ENCODE measurements around the gene NACC1.

The NACC1 gene

GRCh38 chr19:13187419-13187818 lies 69.4 kb downstream of the NACC1 start:
- H3K9me2 ChIP-seq (replicated peaks; ENCODE audit: insufficient read depth, low read length): no peaks in the 10 kb centered on the region
- no peak overlapping the region for H3K27ac ChIP-seq (ENCODE audit: low read length)
- no peak overlapping the region for H3K4me2 ChIP-seq (ENCODE audit: low read depth, low read length)
- no peaks in the 10 kb centered on the region for H4K20me1 ChIP-seq (ENCODE audit: insufficient read depth, low read length)
- H3K4me3 ChIP-seq (ENCODE audit: low read length): no peak overlapping the region
- H3K9ac ChIP-seq (ENCODE audit: low read length): no peak overlapping the region
- H3K9me3 ChIP-seq (replicated peaks; ENCODE audit: insufficient read depth, low read length): no peaks in the 10 kb centered on the region
- no peak overlapping the region for H2AFZ ChIP-seq (ENCODE audit: low read length)
- no peaks in the 10 kb centered on the region for H3K79me2 ChIP-seq (ENCODE audit: low read length)
- H3K36me3 ChIP-seq (replicated peaks; ENCODE audit: insufficient read depth, low read length): no peaks in the 10 kb centered on the region
- no peak for DNase-seq
- H3K4me1 ChIP-seq (ENCODE audit: low read length): no peaks in the 10 kb centered on the region
- H3K27me3 ChIP-seq (replicated peaks; ENCODE audit: insufficient read depth, low read length): peaks cover 62% of the 10 kb centered on the region
- no peak for TF ChIP-seq EZH2 (optimal IDR thresholded peaks at IDR 0.05; ENCODE audit: low read depth, low read length)
- TF ChIP-seq EZH2phosphoT487 (IDR thresholded peaks at IDR 0.05; ENCODE audit: low read length): no peak
- TF ChIP-seq CTCF (IDR thresholded peaks at IDR 0.05; ENCODE audit: low read length): no peak
- no peaks in the 10 kb centered on the region for H3F3A ChIP-seq (ENCODE audit: insufficient read depth, low read length)

GRCh38 chr19:13189600-13189999 lies 71.5 kb downstream of the NACC1 start:
- Histone ChIP-seq H3K4me1 (ENCODE audit: low read length) (no peaks in the 10 kb centered on the region), H3F3A (ENCODE audit: insufficient read depth, low read length) (no peaks in the 10 kb centered on the region), H3K9me3 (replicated peaks; ENCODE audit: insufficient read depth, low read length) (no peaks in the 10 kb centered on the region), H3K27me3 (replicated peaks; ENCODE audit: insufficient read depth, low read length) (peaks cover 67% of the 10 kb centered on the region), H2AFZ (ENCODE audit: low read length) (no peak overlapping the region), H3K79me2 (ENCODE audit: low read length) (no peaks in the 10 kb centered on the region), H3K36me3 (replicated peaks; ENCODE audit: insufficient read depth, low read length) (no peaks in the 10 kb centered on the region), H3K4me2 (ENCODE audit: low read depth, low read length) (no peak overlapping the region), H4K20me1 (ENCODE audit: insufficient read depth, low read length) (no peaks in the 10 kb centered on the region), H3K27ac (ENCODE audit: low read length) (no peak overlapping the region), H3K9me2 (replicated peaks; ENCODE audit: insufficient read depth, low read length) (no peaks in the 10 kb centered on the region), H3K9ac (ENCODE audit: low read length) (no peak overlapping the region), H3K4me3 (ENCODE audit: low read length) (no peak overlapping the region)
- no peak for DNase-seq
- no peak for TF ChIP-seq EZH2phosphoT487 (IDR thresholded peaks at IDR 0.05; ENCODE audit: low read length)
- no peak for TF ChIP-seq CTCF (IDR thresholded peaks at IDR 0.05; ENCODE audit: low read length)
- TF ChIP-seq EZH2 (optimal IDR thresholded peaks at IDR 0.05; ENCODE audit: low read depth, low read length): no peak

All from MM.1S (cell line).